GOT3 (cell line): ENCODE results near the gene STPG2.
"Not testable (repeated sequence)": the region's sequence is repeated elsewhere in the genome, so short reads cannot be mapped to it uniquely, and the experiment has no call there.

ENCODE experiments used
- DNase-seq: peaks from one replicate; lab custom pipeline; 2025; ENCODE audit warnings: mixed read lengths; lab: John Stamatoyannopoulos, UW

The STPG2 gene

GRCh38 chr4:97639961-97640360 lies 503.3 kb downstream of the STPG2 start:
- DNase-seq, result no peak

- DNase-seq, result not testable (repeated sequence)
These were observed 509.4 kb downstream of the STPG2 start for GRCh38 chr4:97633831-97634230.

- no peak for DNase-seq
These were observed 515.5 kb downstream of the STPG2 start for GRCh38 chr4:97627750-97628149.

- DNase-seq, result no peak
These were observed 519.1 kb downstream of the STPG2 start for GRCh38 chr4:97624204-97624603.

GRCh38 chr4:97605932-97606331 lies 537.3 kb downstream of the STPG2 start:
- DNase-seq, result no peak

- DNase-seq, result no peak
These were observed 550.0 kb downstream of the STPG2 start for GRCh38 chr4:97593248-97593647.

DNA sequence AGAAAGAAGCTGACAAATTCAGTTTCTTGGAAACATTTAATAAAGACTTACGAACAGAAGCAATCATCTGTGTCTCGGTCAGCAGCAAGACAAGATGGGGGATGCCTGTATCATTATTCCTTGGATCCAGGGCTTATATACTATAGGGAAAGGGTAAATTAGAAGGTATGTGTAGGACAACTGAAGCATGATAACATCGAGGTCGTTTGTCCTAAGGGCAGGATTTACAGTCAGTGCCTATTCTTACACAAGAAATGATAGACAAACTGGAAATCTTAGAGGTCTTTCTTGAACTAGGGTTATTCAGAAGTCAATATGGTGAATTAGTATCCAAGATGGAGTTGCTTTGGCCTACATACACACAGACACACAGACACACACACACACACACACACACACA lies 553.0 kb downstream of the STPG2 start:
- DNase-seq, result no peak

DNA sequence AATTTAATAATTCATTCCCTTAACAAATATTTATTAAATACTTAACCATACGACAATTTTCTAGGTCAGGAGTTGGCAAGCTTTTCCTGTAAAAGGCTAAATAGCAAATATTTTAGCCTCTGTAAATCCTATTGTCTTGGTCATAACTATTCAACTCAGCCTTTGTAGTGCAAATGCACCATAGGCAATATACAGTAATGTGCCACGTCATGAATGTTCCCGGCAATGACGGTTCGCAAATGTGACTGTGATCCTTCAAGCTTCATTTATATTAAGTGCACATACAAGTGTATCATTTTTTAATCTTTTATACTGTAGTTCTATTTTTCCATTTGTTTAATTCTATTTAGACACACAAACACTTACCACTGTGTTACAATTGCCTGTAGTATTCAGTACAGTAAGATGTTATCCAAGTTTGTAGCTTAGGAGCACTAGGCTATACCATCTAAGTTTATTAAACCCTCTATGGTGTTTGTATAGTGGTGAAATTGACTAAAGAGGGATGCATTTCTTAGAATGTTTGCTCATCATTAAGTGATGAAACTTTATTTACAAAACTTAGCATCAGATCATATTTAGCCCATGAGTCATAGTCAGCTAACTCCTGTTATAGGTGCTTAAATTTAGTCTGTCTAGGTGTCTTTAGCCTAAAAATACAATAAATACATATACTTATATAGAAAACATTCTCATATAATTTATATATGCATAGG lies 553.6 kb downstream of the STPG2 start:
- DNase-seq, result no peak

DNA sequence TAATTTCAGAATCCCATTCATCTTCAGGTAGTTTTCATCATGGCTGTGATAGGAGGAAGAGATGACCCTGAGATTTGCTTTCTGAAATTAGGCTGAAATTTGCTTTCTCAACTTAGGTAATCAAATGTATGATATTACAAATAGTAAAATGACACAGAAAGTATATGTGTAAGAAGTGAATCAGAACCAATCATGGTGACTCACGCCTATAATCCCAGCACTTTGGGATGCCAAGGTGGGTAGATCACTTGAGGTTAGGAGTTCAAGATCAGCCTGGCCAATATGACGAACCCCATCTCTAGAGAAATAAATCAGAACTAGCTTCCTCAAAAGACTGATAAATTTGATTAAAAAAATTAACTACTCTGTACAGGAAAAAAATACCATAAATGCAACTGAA lies 555.4 kb downstream of the STPG2 start:
- DNase-seq, result no peak

DNA sequence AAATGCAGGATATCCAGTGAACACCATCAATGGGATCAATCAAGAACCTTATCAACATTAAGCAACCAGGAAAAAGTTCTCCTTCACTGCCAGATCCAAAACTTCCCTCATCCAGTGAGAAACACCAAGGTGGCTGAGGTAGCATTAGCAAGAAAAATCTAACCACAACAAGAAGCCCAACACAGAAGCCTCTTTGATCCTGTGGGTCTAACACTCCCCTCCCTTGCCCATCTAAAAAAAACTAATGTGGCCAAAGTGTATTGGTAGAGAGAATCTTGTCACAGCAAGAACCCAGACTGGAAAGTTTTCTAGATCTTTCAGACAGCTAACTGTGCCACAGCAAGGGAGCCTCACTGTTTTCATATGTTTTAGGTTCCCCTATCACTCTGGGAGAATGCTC lies 558.0 kb downstream of the STPG2 start:
- DNase-seq, result no peak

- no peak for DNase-seq
These were observed 560.4 kb downstream of the STPG2 start for GRCh38 chr4:97582890-97583289.

GRCh38 chr4:97577004-97577403 lies 566.3 kb downstream of the STPG2 start:
- no peak for DNase-seq

DNA sequence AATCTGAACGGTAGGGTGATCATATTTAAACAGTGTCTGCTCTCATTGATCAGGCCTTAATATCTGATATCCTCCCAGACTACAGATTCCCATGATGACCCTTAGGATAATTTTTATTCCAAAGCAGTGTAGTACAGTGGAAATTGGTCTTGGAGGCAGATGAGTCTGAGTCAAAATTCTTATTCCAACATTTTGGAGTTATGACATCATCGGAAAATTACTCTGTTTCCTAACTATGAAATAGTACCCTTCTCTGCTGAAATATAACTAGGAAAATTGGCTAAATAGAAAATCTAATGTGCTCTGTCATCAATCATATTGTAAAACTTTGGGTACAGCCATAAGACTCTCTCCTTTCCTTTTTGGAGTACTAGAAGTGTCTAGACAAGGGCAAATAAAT lies 583.3 kb downstream of the STPG2 start:
- no peak for DNase-seq

DNA sequence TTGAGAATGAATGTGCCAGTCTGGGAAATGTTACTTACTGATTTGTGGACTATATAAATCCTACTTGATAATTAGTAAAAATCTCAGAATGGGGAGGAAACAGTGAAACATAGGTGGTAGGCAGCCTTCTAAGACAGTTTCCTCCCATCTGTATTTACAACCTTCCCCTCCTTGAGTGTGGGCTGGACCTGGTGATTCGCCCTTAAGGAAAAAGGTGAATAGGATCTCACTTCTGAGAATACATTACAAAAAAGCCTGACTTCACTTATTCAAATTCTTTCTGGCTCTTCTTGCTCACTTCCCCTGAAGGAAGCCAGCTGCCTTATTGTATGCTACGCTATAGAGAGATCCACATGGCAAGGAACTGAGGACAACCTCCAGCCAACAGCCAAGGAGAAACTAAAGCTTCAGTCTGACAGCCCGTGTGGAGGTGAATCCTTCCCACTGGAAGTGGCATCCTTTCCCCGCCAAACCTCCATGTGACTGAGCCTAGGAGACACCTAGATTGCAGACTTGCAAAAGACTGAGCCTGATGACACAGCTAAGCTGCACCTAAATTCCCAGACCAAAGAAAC lies 585.0 kb downstream of the STPG2 start:
- no peak for DNase-seq

DNA sequence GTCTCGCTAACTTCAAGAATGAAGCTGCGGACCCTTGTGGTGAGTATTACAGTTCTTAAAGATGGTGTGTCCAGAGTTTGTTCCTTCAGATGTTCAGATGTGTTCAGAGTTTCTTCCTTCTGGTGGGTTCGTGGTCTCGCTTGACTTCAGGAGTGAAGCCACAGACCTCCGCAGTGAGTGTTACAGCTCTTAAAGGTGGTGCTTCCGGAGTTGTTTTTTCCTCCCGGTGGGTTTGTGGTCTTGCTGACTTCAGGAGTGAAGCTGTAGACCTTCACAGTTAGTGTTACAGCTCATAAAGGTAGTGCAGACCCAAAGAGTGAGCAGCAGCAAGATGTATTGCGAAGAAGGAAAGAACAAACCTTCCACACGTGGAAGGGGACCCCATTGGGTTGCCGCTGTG lies 592.6 kb downstream of the STPG2 start:
- not testable (repeated sequence) for DNase-seq

GRCh38 chr4:97548943-97549583 lies 594.2 kb downstream of the STPG2 start:
- no peak for DNase-seq

GRCh38 chr4:97548186-97548585 lies 595.1 kb downstream of the STPG2 start:
- DNase-seq, result no peak

GRCh38 chr4:97531351-97531750 lies 611.9 kb downstream of the STPG2 start:
- DNase-seq, result no peak

- no peak for DNase-seq
These were observed 612.6 kb downstream of the STPG2 start for GRCh38 chr4:97530676-97531075.

DNA sequence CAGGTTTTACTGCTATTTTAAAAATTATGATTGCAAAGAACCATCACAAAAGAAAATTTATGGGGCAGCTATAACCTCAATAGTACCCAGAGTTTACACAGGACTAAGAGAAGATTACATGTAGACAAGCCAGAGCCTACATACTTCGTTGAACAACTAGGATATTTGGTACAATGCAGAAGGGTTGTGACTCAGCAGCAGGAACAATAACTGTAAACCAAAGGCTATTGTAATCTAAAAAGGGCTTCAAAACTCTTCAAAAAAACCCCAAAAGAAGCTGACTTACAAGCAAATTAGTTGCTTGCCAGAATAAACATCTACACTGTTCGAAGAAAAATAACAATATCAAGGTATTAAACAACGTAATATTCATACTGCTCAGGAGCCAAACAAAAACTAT lies 618.0 kb downstream of the STPG2 start:
- no peak for DNase-seq

GRCh38 chr4:97517939-97518338 lies 625.3 kb downstream of the STPG2 start:
- DNase-seq, result no peak

DNA sequence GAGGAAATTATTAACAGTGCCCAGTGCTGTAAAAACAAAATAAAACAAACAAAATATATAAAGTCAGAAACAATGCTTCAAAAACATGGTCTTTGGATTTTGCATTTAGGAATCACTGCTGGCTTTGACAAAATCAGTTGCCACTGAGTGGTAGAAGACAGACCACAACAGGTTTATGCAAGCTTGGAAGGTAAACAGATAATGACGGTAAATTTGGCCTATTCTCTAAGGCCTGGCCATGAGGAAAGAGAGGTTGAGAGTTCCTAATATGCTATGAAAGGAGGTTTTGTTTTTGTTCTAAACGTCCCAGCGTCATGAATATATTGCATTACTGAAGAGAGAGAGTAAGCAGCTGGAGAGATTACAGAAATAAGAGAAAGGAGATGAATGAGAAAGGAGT lies 629.4 kb downstream of the STPG2 start:
- no peak for DNase-seq
